Spleen (tissue), 13 donors: ENCODE measurements around the gene MED29. TPM values are rescaled to one million over a fixed set of nuclear protein-coding genes. Genes with fewer than 3 reads are reported as not detected.

Source experiments
- DNase-seq: peaks from one replicate; pipeline ENCODE4 v3.0.0-alpha.2; 2020
- H3K27ac ChIP-seq, 8 donors: fragments of 200-600 bp; sonication (generic) in 7 of 8; 1 replicate in 4 of 8; 2 replicates in 4 of 8; pipeline versions ENCODE4 v1.5.0 to v1.8.0; 2016 to 2021; ENCODE audit warnings: inconsistent platforms in 4 of 8, mild to moderate bottlenecking in 4 of 8, moderate library complexity in 1 of 8
- H3K27me3 ChIP-seq, 7 donors: fragments of 200-600 bp; sonication (generic) in 6 of 7; replicated peaks in 1 of 7; 1 replicate in 4 of 7; 2 replicates in 3 of 7; pipeline versions ENCODE4 v1.5.0 to v1.8.0; 2016 to 2021; ENCODE audit warnings: inconsistent platforms in 3 of 7, mild to moderate bottlenecking in 1 of 7
- H3K36me3 ChIP-seq, 6 donors: fragments of 200-600 bp; sonication (generic) in 5 of 6; 1 replicate in 4 of 6; 2 replicates in 2 of 6; pipeline versions ENCODE4 v1.5.0 to v1.8.0; 2016 to 2021; ENCODE audit warnings: inconsistent platforms in 2 of 6
- H3K4me1 ChIP-seq, 6 donors: fragments of 200-600 bp; sonication (generic) in 5 of 6; 1 replicate in 3 of 6; 2 replicates in 3 of 6; pipeline versions ENCODE4 v1.5.0 to v1.8.0; 2016 to 2021; ENCODE audit warnings: inconsistent platforms in 3 of 6
- H3K4me3 ChIP-seq, 8 donors: fragments of 200-600 bp; sonication (generic) in 7 of 8; 1 replicate in 4 of 8; 2 replicates in 4 of 8; pipeline versions ENCODE4 v1.5.0 to v1.8.0; 2016 to 2021; ENCODE audit warnings: inconsistent platforms in 4 of 8, mild to moderate bottlenecking in 4 of 8, moderate library complexity in 2 of 8
- H3K9me3 ChIP-seq, 8 donors: fragments of 200-600 bp; sonication (generic) in 7 of 8; 1 replicate in 4 of 8; 2 replicates in 4 of 8; pipeline versions ENCODE4 v1.5.0 to v1.8.0; 2016 to 2021; ENCODE audit warnings: inconsistent platforms in 4 of 8
- POLR2A ChIP-seq, 3 donors: fragments of 450-650 bp; IDR thresholded peaks; one replicate each; pipeline ENCODE4 v1.5.1; 2017; ENCODE audit warnings: antibody characterized with exemption in 3 of 3, mild to moderate bottlenecking in 1 of 3
- POLR2AphosphoS5 ChIP-seq, 3 donors: sonication (generic); formaldehyde crosslinking; IDR thresholded peaks; one replicate each; pipeline ENCODE4 v1.5.1; 2017; ENCODE audit warnings: antibody characterized with exemption in 3 of 3
- WGBS, 5 donors: extraction: QIAGEN DNeasy Blood & Tissue Kit in 3 of 5; methylation state at CpG; one replicate each; pipeline versions ENCODE4 v1.1.5 to v1.1.7; 2013 to 2018; 5-methylcytosine and 5-hydroxymethylcytosine counted together
- intact Hi-C: fragments of 100-400 bp; cut with DNase I; formaldehyde crosslinking; loops from one replicate; pipeline ENCODE4 v1.15.0; 2023; ENCODE audit warnings: low total_unique reads
- long read RNA-seq, 2 donors: transcript quantifications; one replicate each; lab custom pipeline, GENCODE V29; 2026
- polyA plus RNA-seq, 3 donors: library from polyadenylated mRNA; stranded (reverse); fragments of 200-250 nt; gene quantifications; one replicate each; pipeline ENCODE4 v1.2.1, GENCODE V29; 2013
- total RNA-seq, 7 donors: library from RNA; depleted of rRNA in 3 of 7; stranded (reverse); fragments of >200 nt in 3 of 7; fragmentation: NEBNext Ultra II Directional in 4 of 7; extraction: Animal tissue kit (Norgen Biotek cat#: 25700) in 4 of 7; gene quantifications; one replicate each; pipeline versions ENCODE4 v1.1.0 to v1.2.1, GENCODE V29; 2016 to 2021
- TF ChIP-seq, protein P1 (sequence below), 11 experiments: fragments of 200-600 bp in 7 of 11; fragments of 450-650 bp in 4 of 11; sonication (generic) in 4 of 11; IDR thresholded peaks in 8 of 11; conservative IDR thresholded peaks in 3 of 11; 1 replicate in 7 of 11; 2 replicates in 4 of 11; pipeline versions ENCODE4 v1.4.0 to v1.8.0; 2016 to 2021; ENCODE audit warnings: antibody characterized with exemption in 11 of 11, inconsistent platforms in 4 of 11, mild to moderate bottlenecking in 1 of 11
- donor health status: healthy with polysubstance abuse.
- donor health status: DM: no; HTN: no; CAD: no; lungs with moderate emphysema.
- donor health status: DM: no; HTN: no; CAD: no.
- donor health status: Bipolar disorder and iron deficiency.
- donor health status: healthy.
- donor health status: DM: no; HTN: no; CAD: no.
- donor health status: DM: yes; HTN: yes; CAD: no.

The MED29 gene, protein sequence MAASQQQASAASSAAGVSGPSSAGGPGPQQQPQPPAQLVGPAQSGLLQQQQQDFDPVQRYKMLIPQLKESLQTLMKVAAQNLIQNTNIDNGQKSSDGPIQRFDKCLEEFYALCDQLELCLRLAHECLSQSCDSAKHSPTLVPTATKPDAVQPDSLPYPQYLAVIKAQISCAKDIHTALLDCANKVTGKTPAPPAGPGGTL
- total RNA-seq (10 to 100 TPM; 25.7 to 45.7 (median 34.6) TPM), polyA plus RNA-seq (10 to 100 TPM; 15.5 to 28.2 (median 20.5) TPM)
- long read RNA-seq, donor 1, transcript MED29-201 (4 exons, 3,653 nt) = major isoform, 13 of 14 reads
- long read RNA-seq, donor 1, partial matches to known transcripts = 0 of 14 reads
- long read RNA-seq, donor 1, other reads (novel, unspliced or antisense) = 0 of 14 reads
- long read RNA-seq, donor 2, transcript MED29-201 (4 exons, 3,653 nt) = major isoform, 18 of 18 reads
- long read RNA-seq, donor 2, partial matches to known transcripts = 0 of 18 reads
- long read RNA-seq, donor 2, other reads (novel, unspliced or antisense) = 0 of 18 reads

DNA sequence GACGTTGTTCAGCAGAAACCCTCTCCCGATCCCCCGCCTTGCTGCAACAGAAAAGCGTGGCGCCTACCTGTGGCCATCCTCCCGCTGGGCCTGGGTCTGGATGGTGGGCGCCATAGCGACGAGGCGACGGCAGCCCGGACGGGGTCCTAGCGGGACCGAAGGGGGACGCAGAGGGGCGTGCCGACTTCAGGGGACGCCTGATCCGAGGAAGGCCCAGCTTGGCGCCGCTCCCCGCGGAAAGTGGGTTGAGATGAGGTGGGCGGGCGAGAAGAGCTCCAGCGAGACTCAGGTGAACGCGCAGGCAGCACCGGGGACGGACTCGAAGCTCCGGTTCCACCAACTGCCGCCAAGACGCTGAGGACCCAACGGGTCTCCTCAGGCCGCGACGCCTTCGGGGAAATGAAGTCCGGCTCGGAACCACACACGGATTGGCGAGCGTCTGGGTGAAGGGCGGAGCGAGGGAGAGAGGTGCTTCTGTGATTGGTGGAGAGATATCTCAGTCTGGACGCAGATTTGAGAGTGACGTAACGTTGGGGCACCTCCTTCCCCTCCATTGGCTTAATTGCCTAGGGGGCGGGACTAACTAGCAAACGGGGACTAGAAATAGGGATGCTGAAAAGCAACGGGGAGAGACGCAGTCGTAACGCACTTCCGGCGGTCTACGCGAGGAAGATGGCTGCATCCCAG is at the start of gene MED29, which contains the start of gene PAF1:
Gene MED29, plus strand, starts transcription at position 628 of the 687 bp plus-strand sequence. Its CDS starts 45 bp downstream, at position 673.
Gene PAF1, minus strand, starts transcription at position 356 of the 687 bp plus-strand sequence. Its CDS starts 242 bp downstream, at position 114.
- peak within 1 kb of the TSS; percentile 74 to 100 (median 88) for H3K4me3 ChIP-seq
- peak; percentile 52 to 88 (median 85) for TF ChIP-seq POLR2A (IDR thresholded peaks at IDR 0.05)
- TF ChIP-seq, protein P1, sequence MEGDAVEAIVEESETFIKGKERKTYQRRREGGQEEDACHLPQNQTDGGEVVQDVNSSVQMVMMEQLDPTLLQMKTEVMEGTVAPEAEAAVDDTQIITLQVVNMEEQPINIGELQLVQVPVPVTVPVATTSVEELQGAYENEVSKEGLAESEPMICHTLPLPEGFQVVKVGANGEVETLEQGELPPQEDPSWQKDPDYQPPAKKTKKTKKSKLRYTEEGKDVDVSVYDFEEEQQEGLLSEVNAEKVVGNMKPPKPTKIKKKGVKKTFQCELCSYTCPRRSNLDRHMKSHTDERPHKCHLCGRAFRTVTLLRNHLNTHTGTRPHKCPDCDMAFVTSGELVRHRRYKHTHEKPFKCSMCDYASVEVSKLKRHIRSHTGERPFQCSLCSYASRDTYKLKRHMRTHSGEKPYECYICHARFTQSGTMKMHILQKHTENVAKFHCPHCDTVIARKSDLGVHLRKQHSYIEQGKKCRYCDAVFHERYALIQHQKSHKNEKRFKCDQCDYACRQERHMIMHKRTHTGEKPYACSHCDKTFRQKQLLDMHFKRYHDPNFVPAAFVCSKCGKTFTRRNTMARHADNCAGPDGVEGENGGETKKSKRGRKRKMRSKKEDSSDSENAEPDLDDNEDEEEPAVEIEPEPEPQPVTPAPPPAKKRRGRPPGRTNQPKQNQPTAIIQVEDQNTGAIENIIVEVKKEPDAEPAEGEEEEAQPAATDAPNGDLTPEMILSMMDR (IDR thresholded peaks at IDR 0.05 in 8 of 11, conservative IDR thresholded peaks at IDR 0.05 in 3 of 11) = peak in 5 of 11 experiments; percentile 8 to 36 (median 12)
- TF ChIP-seq POLR2AphosphoS5 (IDR thresholded peaks at IDR 0.05) = peak; percentile 99 to 100 (median 99)
- H3K27me3 ChIP-seq = no peaks in the 10 kb centered on the region
- 0 to 1% (median 0%) methylated on average over 45 to 60 of the region's 60 CpGs for WGBS, 5 donors
- intact Hi-C loops = no loop called here
- peak; percentile 98 for DNase-seq
- no peaks in the 10 kb centered on the region for H3K9me3 ChIP-seq
- peak within 1 kb of the TSS; percentile 98 to 100 (median 99) for H3K27ac ChIP-seq
- H3K4me1 ChIP-seq = peaks cover 17 to 66% (median 37%) of the 10 kb centered on the region in 6 donors
- H3K36me3 ChIP-seq = peaks cover 0 to 76% (median 66%) of the 10 kb centered on the region in 6 donors

GRCh38 chr19:39341719-39342604 is 49.2 kb upstream of the MED29 start, which contains the start of gene SAMD4B:
Gene SAMD4B, plus strand, starts transcription at chr19:39342421. Its CDS starts 14,473 bp downstream, at chr19:39356894.
- TF ChIP-seq POLR2A (IDR thresholded peaks at IDR 0.05) (peak; percentile 90 to 98 (median 97)), POLR2AphosphoS5 (IDR thresholded peaks at IDR 0.05) (peak; percentile 99 to 100 (median 99))
- TF ChIP-seq, protein P1 (IDR thresholded peaks at IDR 0.05 in 8 of 11, conservative IDR thresholded peaks at IDR 0.05 in 3 of 11) = peak; percentile 68 to 100 (median 97)
- intact Hi-C loops = loop anchor here (10.0 kb wide), 1 partner anchor 73 kb away; the partner anchor contains the start of gene PLEKHG2

DNA sequence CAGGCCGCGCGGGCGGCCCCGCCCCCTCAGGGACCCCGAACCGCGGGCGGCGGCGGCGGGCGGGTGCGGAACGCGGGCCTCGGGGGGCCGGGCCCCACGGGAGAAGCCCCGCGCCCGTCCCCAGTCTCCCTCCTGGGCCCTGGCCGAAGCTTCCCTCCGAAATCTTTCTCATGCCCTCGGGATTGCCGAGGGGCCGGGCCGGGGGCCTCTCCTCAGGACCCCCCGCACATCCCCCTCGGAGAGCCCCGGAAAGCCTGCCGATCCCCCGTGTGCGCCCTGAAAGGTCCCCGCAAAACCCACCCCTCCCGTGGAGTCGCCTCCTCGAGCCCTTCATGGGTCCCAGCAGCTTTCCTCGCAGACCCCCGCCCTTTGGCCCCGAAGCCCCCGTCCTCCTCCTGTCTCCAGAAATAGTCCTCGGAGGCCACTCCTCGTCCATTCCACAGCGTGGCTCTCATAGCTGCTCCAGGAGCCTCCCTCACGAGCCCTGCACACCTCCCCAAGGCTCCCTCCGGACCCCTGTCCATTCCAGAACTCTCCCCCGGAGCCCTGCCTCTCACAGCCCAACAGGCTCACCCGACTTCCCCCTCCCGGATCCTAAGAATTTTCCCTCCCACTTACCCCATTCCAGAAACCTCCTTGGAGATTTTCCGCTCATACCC is 48.4 kb upstream of the MED29 start:
- intact Hi-C loops = loop anchor here (10.0 kb wide), 1 partner anchor 72 kb away; the partner anchor contains the start of gene PLEKHG2
- WGBS, 5 donors = 2 to 6% (median 4%) methylated on average over 20 to 51 of the region's 51 CpGs
- TF ChIP-seq, protein P1 (IDR thresholded peaks at IDR 0.05 in 8 of 11, conservative IDR thresholded peaks at IDR 0.05 in 3 of 11) = no peak
- no peak for TF ChIP-seq POLR2AphosphoS5 (IDR thresholded peaks at IDR 0.05)
- no peak for TF ChIP-seq POLR2A (IDR thresholded peaks at IDR 0.05)
- H3K36me3 ChIP-seq = peaks cover 0 to 27% (median 0%) of the 10 kb centered on the region in 6 donors
- H3K27me3 ChIP-seq = no peaks in the 10 kb centered on the region
- no peaks in the 10 kb centered on the region for H3K9me3 ChIP-seq
- H3K27ac ChIP-seq = peak overlapping the region; percentile 57 to 100 (median 86)
- peak overlapping the region; percentile 52 to 92 (median 56) for H3K4me3 ChIP-seq
- H3K4me1 ChIP-seq = peaks cover 26 to 87% (median 66%) of the 10 kb centered on the region in 6 donors
- no peak for DNase-seq

More at GRCh38 chr19:39341719-39342604, 49.2 kb upstream of the MED29 start, which contains the start of gene SAMD4B:
- H3K9me3 ChIP-seq = no peaks in the 10 kb centered on the region
- no peaks in the 10 kb centered on the region for H3K27me3 ChIP-seq
- DNase-seq = peak; percentile 100
- peaks cover 26 to 87% (median 71%) of the 10 kb centered on the region in 6 donors for H3K4me1 ChIP-seq
- 0 to 2% (median 0%) methylated on average over 7 to 104 of the region's 105 CpGs for WGBS, 5 donors
- H3K4me3 ChIP-seq = peak within 1 kb of the TSS; percentile 53 to 92 (median 69)
- peak within 1 kb of the TSS; percentile 85 to 100 (median 96) for H3K27ac ChIP-seq
- peaks cover 0 to 19% (median 0%) of the 10 kb centered on the region in 6 donors for H3K36me3 ChIP-seq
